ENCODE measurements around the gene PDZK1IP1.
A peak's percentile ranks its signal among the peaks of the same experiment; 100 is the strongest.

Gene PDZK1IP1

GRCh38 chr1:47189844-47190508, at the start of gene PDZK1IP1:
Gene PDZK1IP1 (minus strand): TSS chr1:47190036. CDS start chr1:47189932, 104 bp downstream.
- no peak for TF ChIP-seq GATA3 (IDR thresholded peaks at IDR 0.05; ENCODE audit: low read depth, low read length)
- TF ChIP-seq GATA2 (IDR thresholded peaks at IDR 0.05; ENCODE audit: low read depth, low read length) = no peak

- TF ChIP-seq GATA3 (IDR thresholded peaks at IDR 0.05; ENCODE audit: low read depth, low read length) = no peak
- no peak for TF ChIP-seq GATA2 (IDR thresholded peaks at IDR 0.05; ENCODE audit: low read depth, low read length)
Measured at GRCh38 chr1:47238935-47239592, 49.2 kb upstream of the PDZK1IP1 start.

- TF ChIP-seq GATA2 (IDR thresholded peaks at IDR 0.05; ENCODE audit: low read depth, low read length) = no peak
- no peak for TF ChIP-seq GATA3 (IDR thresholded peaks at IDR 0.05; ENCODE audit: low read depth, low read length)
Measured at GRCh38 chr1:47235806-47236205, 46.0 kb upstream of the PDZK1IP1 start.

- TF ChIP-seq GATA2 (IDR thresholded peaks at IDR 0.05; ENCODE audit: low read depth, low read length) (no peak), GATA3 (IDR thresholded peaks at IDR 0.05; ENCODE audit: low read depth, low read length) (no peak)
Measured at GRCh38 chr1:47235241-47235681, 45.4 kb upstream of the PDZK1IP1 start.

GRCh38 chr1:47233186-47233585, 43.4 kb upstream of the PDZK1IP1 start:
- no peak for TF ChIP-seq GATA3 (IDR thresholded peaks at IDR 0.05; ENCODE audit: low read depth, low read length)
- no peak for TF ChIP-seq GATA2 (IDR thresholded peaks at IDR 0.05; ENCODE audit: low read depth, low read length)

- peak; percentile 50; the same call in 1 of the 2 replicates for TF ChIP-seq GATA2 (IDR thresholded peaks at IDR 0.05; ENCODE audit: low read depth, low read length)
- no peak for TF ChIP-seq GATA3 (IDR thresholded peaks at IDR 0.05; ENCODE audit: low read depth, low read length)
Measured at GRCh38 chr1:47232187-47232874, 42.5 kb upstream of the PDZK1IP1 start, which contains the start of gene TAL1. Gene TAL1 (minus strand): TSS chr1:47232225. CDS start chr1:47225888, 6,337 bp downstream.

- no peak for TF ChIP-seq GATA2 (IDR thresholded peaks at IDR 0.05; ENCODE audit: low read depth, low read length)
- TF ChIP-seq GATA3 (IDR thresholded peaks at IDR 0.05; ENCODE audit: low read depth, low read length) = no peak
Measured at GRCh38 chr1:47231301-47232186, 41.7 kb upstream of the PDZK1IP1 start.

GRCh38 chr1:47230692-47231300, 41.0 kb upstream of the PDZK1IP1 start:
- TF ChIP-seq GATA2 (IDR thresholded peaks at IDR 0.05; ENCODE audit: low read depth, low read length) (no peak), GATA3 (IDR thresholded peaks at IDR 0.05; ENCODE audit: low read depth, low read length) (no peak)

GRCh38 chr1:47229886-47230691, 40.3 kb upstream of the PDZK1IP1 start:
- TF ChIP-seq GATA3 (IDR thresholded peaks at IDR 0.05; ENCODE audit: low read depth, low read length) (no peak), GATA2 (IDR thresholded peaks at IDR 0.05; ENCODE audit: low read depth, low read length) (no peak)

- TF ChIP-seq GATA2 (IDR thresholded peaks at IDR 0.05; ENCODE audit: low read depth, low read length) = no peak
- TF ChIP-seq GATA3 (IDR thresholded peaks at IDR 0.05; ENCODE audit: low read depth, low read length) = no peak
Measured at GRCh38 chr1:47229031-47229885, 39.4 kb upstream of the PDZK1IP1 start.

GRCh38 chr1:47228644-47229030, 38.8 kb upstream of the PDZK1IP1 start:
- no peak for TF ChIP-seq GATA3 (IDR thresholded peaks at IDR 0.05; ENCODE audit: low read depth, low read length)
- no peak for TF ChIP-seq GATA2 (IDR thresholded peaks at IDR 0.05; ENCODE audit: low read depth, low read length)
